Measurements from ENCODE around the gene CLSTN2. TPM values are rescaled to one million over a fixed set of nuclear protein-coding genes. Genes with fewer than 3 reads are reported as not detected.

The CLSTN2 gene
- total RNA-seq, 1 experiment from 2014 or later = 0.07 TPM

- intact Hi-C loops (cut with micrococcal nuclease; ENCODE audit: unreplicated experiment) = no loop called here
- TF ChIP-seq, protein P1, sequence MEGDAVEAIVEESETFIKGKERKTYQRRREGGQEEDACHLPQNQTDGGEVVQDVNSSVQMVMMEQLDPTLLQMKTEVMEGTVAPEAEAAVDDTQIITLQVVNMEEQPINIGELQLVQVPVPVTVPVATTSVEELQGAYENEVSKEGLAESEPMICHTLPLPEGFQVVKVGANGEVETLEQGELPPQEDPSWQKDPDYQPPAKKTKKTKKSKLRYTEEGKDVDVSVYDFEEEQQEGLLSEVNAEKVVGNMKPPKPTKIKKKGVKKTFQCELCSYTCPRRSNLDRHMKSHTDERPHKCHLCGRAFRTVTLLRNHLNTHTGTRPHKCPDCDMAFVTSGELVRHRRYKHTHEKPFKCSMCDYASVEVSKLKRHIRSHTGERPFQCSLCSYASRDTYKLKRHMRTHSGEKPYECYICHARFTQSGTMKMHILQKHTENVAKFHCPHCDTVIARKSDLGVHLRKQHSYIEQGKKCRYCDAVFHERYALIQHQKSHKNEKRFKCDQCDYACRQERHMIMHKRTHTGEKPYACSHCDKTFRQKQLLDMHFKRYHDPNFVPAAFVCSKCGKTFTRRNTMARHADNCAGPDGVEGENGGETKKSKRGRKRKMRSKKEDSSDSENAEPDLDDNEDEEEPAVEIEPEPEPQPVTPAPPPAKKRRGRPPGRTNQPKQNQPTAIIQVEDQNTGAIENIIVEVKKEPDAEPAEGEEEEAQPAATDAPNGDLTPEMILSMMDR (IDR thresholded peaks at IDR 0.05; ENCODE audit: unreplicated experiment) = no peak
- H3K4me3 Mint-ChIP-seq (ENCODE audit: low read depth, unreplicated experiment) = no peak overlapping the region
- peaks cover 2% of the 10 kb centered on the region for H3K9me3 Mint-ChIP-seq (ENCODE audit: low read depth, unreplicated experiment)
- H3K4me1 Mint-ChIP-seq (ENCODE audit: low read depth, unreplicated experiment) = no peaks in the 10 kb centered on the region
- BruUV-seq (replicated peaks) = no TSS peak
- no peaks in the 10 kb centered on the region for H3K36me3 Mint-ChIP-seq (ENCODE audit: insufficient read depth, unreplicated experiment)
- no peak overlapping the region for H3K27ac Mint-ChIP-seq (ENCODE audit: unreplicated experiment)
- H3K27me3 Mint-ChIP-seq (ENCODE audit: unreplicated experiment) = peaks cover 29% of the 10 kb centered on the region
- DNase-seq = no peak
- CTCF ChIA-PET = no interaction called here
Measured at GRCh38 chr3:140368223-140368811, 433.3 kb downstream of the CLSTN2 start.

- H3K27ac Mint-ChIP-seq (ENCODE audit: unreplicated experiment) = no peak overlapping the region
- intact Hi-C loops (cut with micrococcal nuclease; ENCODE audit: unreplicated experiment) = no loop called here
- peaks cover 24% of the 10 kb centered on the region for H3K27me3 Mint-ChIP-seq (ENCODE audit: unreplicated experiment)
- H3K4me1 Mint-ChIP-seq (ENCODE audit: low read depth, unreplicated experiment) = no peaks in the 10 kb centered on the region
- H3K4me3 Mint-ChIP-seq (ENCODE audit: low read depth, unreplicated experiment) = no peak overlapping the region
- H3K36me3 Mint-ChIP-seq (ENCODE audit: insufficient read depth, unreplicated experiment) = no peaks in the 10 kb centered on the region
- H3K9me3 Mint-ChIP-seq (ENCODE audit: low read depth, unreplicated experiment) = no peaks in the 10 kb centered on the region
- CTCF ChIA-PET = no interaction called here
- TF ChIP-seq, protein P1 (IDR thresholded peaks at IDR 0.05; ENCODE audit: unreplicated experiment) = no peak
- DNase-seq = no peak
- BruUV-seq (replicated peaks) = no TSS peak
Measured at GRCh38 chr3:140370686-140371085, 435.7 kb downstream of the CLSTN2 start.

- CTCF ChIA-PET = no interaction called here
- no peaks in the 10 kb centered on the region for H3K4me1 Mint-ChIP-seq (ENCODE audit: low read depth, unreplicated experiment)
- TF ChIP-seq, protein P1 (IDR thresholded peaks at IDR 0.05; ENCODE audit: unreplicated experiment) = no peak
Measured at GRCh38 chr3:140373234-140373633, 438.2 kb downstream of the CLSTN2 start.

GRCh38 chr3:140375002-140375401 is 440.0 kb downstream of the CLSTN2 start:
- Mint-ChIP-seq H3K27me3 (ENCODE audit: unreplicated experiment) (peaks cover 27% of the 10 kb centered on the region), H3K4me3 (ENCODE audit: low read depth, unreplicated experiment) (no peak overlapping the region), H3K27ac (ENCODE audit: unreplicated experiment) (no peak overlapping the region), H3K36me3 (ENCODE audit: insufficient read depth, unreplicated experiment) (no peaks in the 10 kb centered on the region), H3K9me3 (ENCODE audit: low read depth, unreplicated experiment) (no peaks in the 10 kb centered on the region), H3K4me1 (ENCODE audit: low read depth, unreplicated experiment) (no peaks in the 10 kb centered on the region)
- TF ChIP-seq, protein P1 (IDR thresholded peaks at IDR 0.05; ENCODE audit: unreplicated experiment) = no peak
- intact Hi-C loops (cut with micrococcal nuclease; ENCODE audit: unreplicated experiment) = no loop called here
- no TSS peak for BruUV-seq (replicated peaks)
- DNase-seq = no peak
- CTCF ChIA-PET = no interaction called here

More at GRCh38 chr3:140373234-140373633, 438.2 kb downstream of the CLSTN2 start:
- H3K9me3 Mint-ChIP-seq (ENCODE audit: low read depth, unreplicated experiment) = no peaks in the 10 kb centered on the region
- intact Hi-C loops (cut with micrococcal nuclease; ENCODE audit: unreplicated experiment) = no loop called here
- no peaks in the 10 kb centered on the region for H3K36me3 Mint-ChIP-seq (ENCODE audit: insufficient read depth, unreplicated experiment)
- H3K27me3 Mint-ChIP-seq (ENCODE audit: unreplicated experiment) = peaks cover 36% of the 10 kb centered on the region
- H3K27ac Mint-ChIP-seq (ENCODE audit: unreplicated experiment) = no peak overlapping the region
- no peak for DNase-seq
- H3K4me3 Mint-ChIP-seq (ENCODE audit: low read depth, unreplicated experiment) = no peak overlapping the region
- BruUV-seq (replicated peaks) = no TSS peak
